K562 (cell line): Measurements from ENCODE around the gene USP49. TPM values are rescaled to one million over a fixed set of nuclear protein-coding genes. Genes with fewer than 3 reads are reported as not detected.

Experiments used
- CHD2 ChIP-seq: IDR thresholded peaks from 2 replicates; pipeline ENCODE4 v1.6.1; 2011; ENCODE audit warnings: low read depth, low read length
- ETS2 ChIP-seq: IDR thresholded peaks from 2 replicates; pipeline ENCODE4 v1.6.1; 2016; ENCODE audit warnings: borderline replicate concordance, missing genetic modification characterization, mild to moderate bottlenecking, moderate library complexity, missing compliant biosample characterization; ENCODE audit not compliant: poor library complexity, severe bottlenecking
- FOXK1 ChIP-seq: sonication (generic); formaldehyde crosslinking; IDR thresholded peaks from 2 replicates; pipeline ENCODE4 v1.8.0; 2022; ENCODE audit warnings: missing genetic modification reagents, mild to moderate bottlenecking, borderline replicate concordance
- HINFP ChIP-seq: fragments of 450-650 bp; conservative IDR thresholded peaks from 2 replicates; pipeline ENCODE4 v1.6.1; 2016; ENCODE audit warnings: missing genetic modification characterization, low read depth, mild to moderate bottlenecking, control low read depth, missing compliant biosample characterization
- HLTF ChIP-seq: fragments of 450-650 bp; IDR thresholded peaks from 2 replicates; pipeline ENCODE4 v1.6.1; 2016
- KLF1 ChIP-seq: fragments of 450-650 bp; IDR thresholded peaks from 2 replicates; pipeline ENCODE4 v1.6.1; 2016; ENCODE audit warnings: missing genetic modification characterization, missing compliant biosample characterization
- MAZ ChIP-seq, 2 experiments: fragments of 450-650 bp in 1 of 2; sonication (generic) in 1 of 2; formaldehyde crosslinking; IDR thresholded peaks in 1 of 2; conservative IDR thresholded peaks in 1 of 2; 2 replicates each; pipeline versions ENCODE4 v1.4.0 to v1.5.0; 2020; ENCODE audit warnings: mild to moderate bottlenecking in 1 of 2, missing genetic modification reagents in 1 of 2
- MTA3 ChIP-seq: fragments of 450-650 bp; formaldehyde crosslinking; IDR thresholded peaks from 2 replicates; pipeline ENCODE4 v1.6.1; 2017; ENCODE audit warnings: mild to moderate bottlenecking, borderline replicate concordance
- POLR2A ChIP-seq: fragments of 450-650 bp; conservative IDR thresholded peaks from 2 replicates; pipeline ENCODE4 v1.6.1; 2016
- RBBP5 ChIP-seq: fragments of 200-600 bp; sonication (generic); IDR thresholded peaks from 2 replicates; pipeline ENCODE4 v1.6.1; 2012; ENCODE audit warnings: borderline replicate concordance, mild to moderate bottlenecking, low read length, control low read depth, inconsistent platforms; ENCODE audit not compliant: insufficient read depth, poor library complexity, severe bottlenecking
- SAP30 ChIP-seq: fragments of 200-600 bp; sonication (generic); IDR thresholded peaks from 2 replicates; pipeline ENCODE4 v1.6.1; 2012; ENCODE audit warnings: borderline replicate concordance, low read depth, mild to moderate bottlenecking, moderate library complexity, low read length, control low read depth, inconsistent platforms; ENCODE audit not compliant: insufficient read depth, poor library complexity, severe bottlenecking
- SMC3 ChIP-seq: conservative IDR thresholded peaks from 2 replicates; pipeline ENCODE4 v1.6.1; 2011; ENCODE audit warnings: low read depth, low read length, improper control_type of control experiment; ENCODE audit not compliant: insufficient read depth
- TCF15 ChIP-seq: fragments of 250-450 bp; sonication (Bioruptor Pico); IDR thresholded peaks from 2 replicates; pipeline ENCODE4 v1.8.0; 2022; ENCODE audit warnings: moderate library complexity, mild to moderate bottlenecking, inconsistent platforms
- ZBED1 ChIP-seq: IDR thresholded peaks from 2 replicates; pipeline ENCODE4 v1.6.1; 2014
- ZKSCAN3 ChIP-seq: fragments of 250-450 bp; sonication (Bioruptor Pico); IDR thresholded peaks from 2 replicates; pipeline ENCODE4 v1.4.0; 2020
- ZNF239 ChIP-seq: fragments of 250-450 bp; sonication (Bioruptor Pico); IDR thresholded peaks from 2 replicates; pipeline ENCODE4 v1.4.0; 2020; ENCODE audit warnings: mild to moderate bottlenecking
- ZNF778 ChIP-seq: fragments of 450-650 bp; formaldehyde crosslinking; IDR thresholded peaks from 2 replicates; pipeline ENCODE4 v1.4.0; 2020; ENCODE audit warnings: mild to moderate bottlenecking, moderate library complexity
- polyA plus RNA-seq, 8 experiments: library from polyadenylated mRNA; depleted of rRNA in 4 of 8; stranded (reverse) in 5 of 8; unstranded in 3 of 8; fragments of >200 nt; fragmentation: Nextera tagmentation in 2 of 8; fragmentation: Illumina TruSeq in 1 of 8; extraction: Ambion mirVana in 2 of 8; extraction: Trizol in 1 of 8; gene quantifications; 2 replicates each; pipeline versions ENCODE4 v1.2.1 to v1.2.3, GENCODE V29; 2011 to 2014; ENCODE audit warnings: inconsistent platforms in 1 of 8, missing spikeins in 1 of 8
- total RNA-seq, 7 experiments: library from RNA; depleted of rRNA in 6 of 7; stranded (reverse); fragments of >200 nt in 6 of 7; fragmentation: Illumina TruSeq in 2 of 7; extraction: Trizol in 2 of 7; gene quantifications; 2 replicates each; pipeline versions ENCODE4 v1.2.1 to v1.2.3, GENCODE V29; 2011 to 2021; ENCODE audit warnings: low replicate concordance in 1 of 7
- TF ChIP-seq, protein P1 (sequence below): fragments of 450-650 bp; IDR thresholded peaks from 2 replicates; pipeline ENCODE4 v1.6.1; 2016; ENCODE audit warnings: low read depth, mild to moderate bottlenecking, moderate library complexity
- TF ChIP-seq, protein P2 (sequence below): fragments of 250-450 bp; sonication (Bioruptor Pico); IDR thresholded peaks from 2 replicates; pipeline ENCODE4 v1.4.0; 2020; ENCODE audit warnings: mild to moderate bottlenecking, moderate library complexity, borderline replicate concordance

Gene USP49
- total and polyA plus RNA-seq, 9 of the 15 experiments (the other 6 are each of a cell fraction or from before 2014, with no cell fraction given): 1.0 to 9.9 (median 6.5) TPM

GRCh38 chr6:41920921-41921711, 25.9 kb upstream of the USP49 start, which contains the start of the genes BYSL and MED20 (continued):
- TF ChIP-seq ETS2 (tag) (no peak), SAP30 (peak; percentile 93), HLTF (peak; percentile 72), TCF15 (CRISPR knock-in tag) (no peak), KLF1 (tag) (peak; percentile 53; the same call in 1 of the 2 replicates), FOXK1 (CRISPR knock-in tag) (no peak; the same call in 1 of the 2 replicates), POLR2A (peak; percentile 88), MTA3 (peak; percentile 76; the same call in 1 of the 2 replicates), ZKSCAN3 (no peak), SMC3 (peak; percentile 18; the same call in 1 of the 2 replicates), MAZ (CRISPR knock-in tag; conservative IDR thresholded peaks at IDR 0.05 in 1 of 2, IDR thresholded peaks at IDR 0.05 in 1 of 2) (peak; percentile 82 to 85), RBBP5 (peak; percentile 90), ZNF778 (CRISPR knock-in tag) (no peak), ZBED1 (peak; percentile 31; the same call in 1 of the 2 replicates), HINFP (tag) (no peak), ZNF239 (no peak), CHD2 (0 out of 2 replicates have a peak, but pooled peaks have one; percentile 7)
- TF ChIP-seq, protein P1, sequence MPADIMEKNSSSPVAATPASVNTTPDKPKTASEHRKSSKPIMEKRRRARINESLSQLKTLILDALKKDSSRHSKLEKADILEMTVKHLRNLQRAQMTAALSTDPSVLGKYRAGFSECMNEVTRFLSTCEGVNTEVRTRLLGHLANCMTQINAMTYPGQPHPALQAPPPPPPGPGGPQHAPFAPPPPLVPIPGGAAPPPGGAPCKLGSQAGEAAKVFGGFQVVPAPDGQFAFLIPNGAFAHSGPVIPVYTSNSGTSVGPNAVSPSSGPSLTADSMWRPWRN: no peak; the same call in 1 of the 2 replicates
- TF ChIP-seq, protein P2, sequence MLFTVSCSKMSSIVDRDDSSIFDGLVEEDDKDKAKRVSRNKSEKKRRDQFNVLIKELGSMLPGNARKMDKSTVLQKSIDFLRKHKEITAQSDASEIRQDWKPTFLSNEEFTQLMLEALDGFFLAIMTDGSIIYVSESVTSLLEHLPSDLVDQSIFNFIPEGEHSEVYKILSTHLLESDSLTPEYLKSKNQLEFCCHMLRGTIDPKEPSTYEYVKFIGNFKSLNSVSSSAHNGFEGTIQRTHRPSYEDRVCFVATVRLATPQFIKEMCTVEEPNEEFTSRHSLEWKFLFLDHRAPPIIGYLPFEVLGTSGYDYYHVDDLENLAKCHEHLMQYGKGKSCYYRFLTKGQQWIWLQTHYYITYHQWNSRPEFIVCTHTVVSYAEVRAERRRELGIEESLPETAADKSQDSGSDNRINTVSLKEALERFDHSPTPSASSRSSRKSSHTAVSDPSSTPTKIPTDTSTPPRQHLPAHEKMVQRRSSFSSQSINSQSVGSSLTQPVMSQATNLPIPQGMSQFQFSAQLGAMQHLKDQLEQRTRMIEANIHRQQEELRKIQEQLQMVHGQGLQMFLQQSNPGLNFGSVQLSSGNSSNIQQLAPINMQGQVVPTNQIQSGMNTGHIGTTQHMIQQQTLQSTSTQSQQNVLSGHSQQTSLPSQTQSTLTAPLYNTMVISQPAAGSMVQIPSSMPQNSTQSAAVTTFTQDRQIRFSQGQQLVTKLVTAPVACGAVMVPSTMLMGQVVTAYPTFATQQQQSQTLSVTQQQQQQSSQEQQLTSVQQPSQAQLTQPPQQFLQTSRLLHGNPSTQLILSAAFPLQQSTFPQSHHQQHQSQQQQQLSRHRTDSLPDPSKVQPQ (CRISPR knock-in tag): no peak
